ENCODE data around the gene SRPX2.

Gene SRPX2, protein sequence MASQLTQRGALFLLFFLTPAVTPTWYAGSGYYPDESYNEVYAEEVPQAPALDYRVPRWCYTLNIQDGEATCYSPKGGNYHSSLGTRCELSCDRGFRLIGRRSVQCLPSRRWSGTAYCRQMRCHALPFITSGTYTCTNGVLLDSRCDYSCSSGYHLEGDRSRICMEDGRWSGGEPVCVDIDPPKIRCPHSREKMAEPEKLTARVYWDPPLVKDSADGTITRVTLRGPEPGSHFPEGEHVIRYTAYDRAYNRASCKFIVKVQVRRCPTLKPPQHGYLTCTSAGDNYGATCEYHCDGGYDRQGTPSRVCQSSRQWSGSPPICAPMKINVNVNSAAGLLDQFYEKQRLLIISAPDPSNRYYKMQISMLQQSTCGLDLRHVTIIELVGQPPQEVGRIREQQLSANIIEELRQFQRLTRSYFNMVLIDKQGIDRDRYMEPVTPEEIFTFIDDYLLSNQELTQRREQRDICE

DNA sequence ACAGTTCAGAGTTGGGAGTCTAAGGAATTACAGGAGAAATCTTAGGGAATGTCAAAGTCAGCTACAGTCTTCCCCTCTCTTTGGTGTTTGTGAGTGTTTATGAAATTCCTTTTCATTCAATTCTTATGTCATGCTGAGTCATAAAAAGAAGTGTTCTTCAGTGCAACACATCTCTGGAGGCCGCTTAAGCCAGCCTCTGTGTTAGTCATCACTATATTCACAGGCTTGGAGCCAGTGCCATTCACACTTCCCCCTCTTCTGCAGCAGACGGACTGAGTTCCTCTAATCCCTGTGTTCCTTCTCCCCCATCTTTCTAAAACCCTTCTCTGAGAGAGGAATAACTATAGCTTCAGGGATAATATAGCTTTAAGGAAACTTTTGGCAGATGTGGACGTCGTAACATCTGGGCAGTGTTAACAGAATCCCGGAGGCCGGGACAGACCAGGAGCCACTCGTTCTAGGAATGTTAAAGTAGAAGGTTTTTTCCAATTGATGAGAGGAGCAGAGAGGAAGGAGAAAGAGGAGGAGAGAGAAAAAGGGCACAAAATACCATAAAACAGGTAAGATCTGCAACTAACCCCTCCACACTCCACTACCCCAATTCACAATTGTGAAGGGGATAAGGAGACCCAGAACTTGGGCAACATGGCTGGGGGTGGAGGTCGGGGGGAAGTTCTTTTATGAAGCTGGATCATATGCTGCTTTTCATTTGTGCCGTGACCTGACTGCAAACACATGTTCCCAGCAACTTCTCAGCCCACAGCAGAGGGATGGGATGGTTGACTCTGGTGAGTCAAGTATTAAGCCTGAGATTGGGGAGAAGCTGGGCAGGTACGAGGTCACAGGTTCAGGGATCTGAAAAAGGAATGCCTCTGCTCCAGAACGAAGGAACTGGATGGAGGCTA, at the start of gene SRPX2:
Gene SRPX2 (plus strand): TSS at position 244 of the 905 bp plus-strand sequence. CDS start 2,124 bp downstream, outside the sequence.
- DNase-seq (ENCODE audit: low read depth in 2 of 2): no peak

DNA sequence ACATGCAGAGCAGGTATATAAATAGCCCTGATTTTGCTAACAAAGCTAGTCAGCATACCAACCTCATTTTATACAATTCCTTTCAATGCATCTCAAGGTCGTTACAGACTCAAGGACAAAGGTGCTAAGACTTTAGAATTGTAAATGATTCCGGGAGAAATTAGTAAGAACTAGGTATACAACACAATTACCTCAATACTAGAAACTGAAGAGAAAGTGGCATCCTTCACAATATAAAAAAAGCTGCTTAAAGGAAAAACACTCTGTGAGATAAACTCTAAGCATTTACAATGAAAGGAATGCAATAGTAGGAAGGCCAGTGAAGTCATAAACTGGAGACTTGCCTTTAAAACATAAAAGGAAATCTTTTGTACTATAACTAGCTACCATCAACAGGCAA, 47.4 kb upstream of the SRPX2 start:
- no peak for DNase-seq (ENCODE audit: low read depth in 2 of 2)

- DNase-seq (ENCODE audit: low read depth in 2 of 2): no peak
Observed at GRCh38 chrX:100599456-100599855, 44.5 kb upstream of the SRPX2 start.

DNA sequence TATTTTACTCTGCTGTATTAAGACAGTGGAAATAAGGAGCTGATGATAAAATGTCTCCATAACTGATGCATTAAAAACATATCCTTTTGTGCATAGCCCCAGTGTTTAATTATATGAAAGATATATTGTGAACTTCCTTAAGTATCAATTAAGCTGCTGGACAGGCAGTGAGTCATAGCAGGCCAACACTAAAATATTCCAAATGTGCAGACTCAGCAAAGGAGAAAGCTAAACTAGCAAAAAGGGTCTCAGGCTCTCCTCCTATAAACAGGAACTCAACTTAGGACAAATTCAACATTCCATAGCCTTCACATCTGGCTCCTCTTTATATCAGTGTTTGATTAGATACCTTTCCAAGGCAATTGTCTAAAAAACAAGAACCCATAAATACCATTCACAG, 43.7 kb upstream of the SRPX2 start:
- no peak for DNase-seq (ENCODE audit: low read depth in 2 of 2)

GRCh38 chrX:100600758-100601157, 43.2 kb upstream of the SRPX2 start:
- DNase-seq (ENCODE audit: low read depth in 2 of 2): no peak

DNA sequence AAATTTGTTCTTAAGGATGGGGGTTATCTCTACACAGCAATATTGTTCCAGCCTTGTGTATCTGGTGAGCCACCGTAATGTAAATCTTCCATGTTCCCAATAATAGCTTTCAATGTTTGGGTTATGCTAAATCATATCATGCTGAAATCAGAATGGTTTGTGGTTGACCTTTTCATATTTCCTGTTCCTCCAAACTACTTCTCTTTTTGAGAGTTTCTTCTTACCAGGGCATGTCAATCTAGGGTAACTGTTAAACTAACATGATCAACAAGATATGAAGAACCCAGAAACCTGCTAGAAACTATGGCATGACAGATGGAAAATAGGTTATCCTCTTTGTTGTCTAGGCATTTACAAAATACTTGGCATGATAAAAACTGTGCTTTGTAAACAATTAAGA, 37.2 kb upstream of the SRPX2 start:
- no peak for DNase-seq (ENCODE audit: low read depth in 2 of 2)

GRCh38 chrX:100609591-100609990, 34.4 kb upstream of the SRPX2 start:
- DNase-seq (ENCODE audit: low read depth in 2 of 2): no peak

DNA sequence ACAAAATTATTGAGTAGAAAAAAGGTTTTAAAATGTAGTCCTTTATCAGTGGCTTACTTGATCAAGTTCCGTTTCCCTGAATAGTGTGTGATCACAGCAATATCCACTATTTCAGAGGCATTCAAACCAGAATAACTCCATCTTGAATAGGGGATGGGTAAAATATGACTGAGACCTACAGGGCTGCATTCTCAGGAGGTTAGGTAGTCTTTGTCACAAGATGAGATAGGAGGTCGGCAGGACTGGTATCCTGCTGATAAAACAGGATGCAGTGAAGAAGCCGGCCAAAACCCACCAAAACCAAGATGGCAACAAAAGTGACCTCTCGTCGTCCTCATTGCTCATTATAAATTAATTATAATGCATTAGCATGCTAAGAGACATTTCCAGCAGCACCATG, 32.0 kb upstream of the SRPX2 start:
- no peak for DNase-seq (ENCODE audit: low read depth in 2 of 2)

- no peak for DNase-seq (ENCODE audit: low read depth in 2 of 2)
Observed at GRCh38 chrX:100615005-100615404, 29.0 kb upstream of the SRPX2 start.

DNA sequence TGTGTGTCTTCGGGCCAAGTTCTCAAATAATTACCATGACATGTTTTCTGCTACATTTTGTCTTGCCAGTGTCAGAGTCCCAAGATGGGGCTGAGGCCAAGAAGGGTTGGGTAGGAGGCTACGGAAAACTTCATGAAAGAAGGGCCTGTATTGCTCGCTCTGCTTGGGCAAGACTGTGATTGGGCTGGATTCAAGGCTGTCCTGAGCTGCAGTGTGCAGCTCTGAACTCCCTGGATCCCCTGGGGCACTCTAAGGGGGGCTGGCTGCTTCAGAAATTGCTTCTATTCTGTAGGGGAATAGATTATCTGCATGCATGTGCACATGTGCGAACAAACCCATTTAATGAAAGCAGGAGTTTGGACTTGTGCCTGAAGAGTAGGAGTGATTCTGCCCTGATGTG, 21.0 kb upstream of the SRPX2 start:
- DNase-seq (ENCODE audit: low read depth in 2 of 2): no peak

DNA sequence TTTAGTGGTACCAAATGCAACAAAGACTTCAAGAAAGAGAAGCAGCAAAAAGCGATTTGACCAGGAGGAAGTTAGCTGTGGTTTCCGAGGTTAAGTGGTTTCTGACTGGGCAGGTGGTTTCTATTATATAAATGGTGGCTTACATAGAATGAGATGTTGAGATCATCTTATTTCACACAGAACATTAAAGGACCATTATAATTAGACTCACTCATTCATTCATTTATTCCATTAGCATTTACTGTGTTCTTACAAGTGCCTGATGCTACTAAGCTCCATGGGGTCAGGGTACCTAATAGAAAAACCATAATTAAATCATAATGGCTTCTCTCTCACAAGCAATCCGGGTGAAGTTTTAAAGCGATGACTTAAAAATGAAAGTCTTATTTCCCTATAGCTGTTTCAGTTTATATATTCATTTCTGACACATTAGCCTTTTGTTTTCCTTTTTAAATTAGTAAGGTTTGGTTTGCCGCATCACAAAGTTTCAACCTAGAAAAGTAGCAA, 18.0 kb upstream of the SRPX2 start:
- no peak for DNase-seq (ENCODE audit: low read depth in 2 of 2)

DNA sequence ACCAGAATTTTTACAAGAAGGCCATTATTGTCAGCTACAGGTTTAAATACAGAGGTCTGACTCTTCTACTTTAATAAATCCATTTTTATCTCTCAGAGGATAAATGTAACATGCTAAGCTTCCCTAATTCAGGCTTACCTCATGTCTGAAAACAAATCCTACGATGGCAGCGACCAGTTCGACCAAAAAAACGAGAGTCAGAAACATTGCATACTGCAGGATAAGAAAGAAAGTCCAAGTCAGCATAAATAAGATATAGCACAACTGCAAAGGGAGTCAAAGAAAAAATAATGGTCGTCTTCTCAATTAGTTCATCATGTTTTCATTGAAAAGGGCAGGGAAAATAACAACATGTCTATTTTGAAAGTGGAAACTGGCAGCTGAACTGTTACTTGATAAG, 9.0 kb upstream of the SRPX2 start:
- DNase-seq (ENCODE audit: low read depth in 2 of 2): no peak

DNA sequence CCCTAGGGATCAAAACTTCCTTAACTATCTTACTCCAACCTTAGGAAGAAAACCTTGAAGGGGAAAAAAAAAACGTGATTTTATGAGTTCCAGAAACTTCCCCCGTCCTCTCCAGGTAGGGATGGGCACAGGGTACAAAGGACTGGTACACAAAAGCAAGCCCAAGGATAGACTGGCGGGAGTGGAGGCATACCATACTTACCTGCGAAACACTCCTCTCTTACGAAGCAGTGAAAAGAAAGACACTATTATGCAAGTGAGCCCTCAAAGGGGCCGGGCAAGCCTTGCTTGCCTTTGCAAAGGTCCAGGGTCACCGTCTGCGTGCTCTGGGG, 8.0 kb upstream of the SRPX2 start:
- no peak for DNase-seq (ENCODE audit: low read depth in 2 of 2)

DNA sequence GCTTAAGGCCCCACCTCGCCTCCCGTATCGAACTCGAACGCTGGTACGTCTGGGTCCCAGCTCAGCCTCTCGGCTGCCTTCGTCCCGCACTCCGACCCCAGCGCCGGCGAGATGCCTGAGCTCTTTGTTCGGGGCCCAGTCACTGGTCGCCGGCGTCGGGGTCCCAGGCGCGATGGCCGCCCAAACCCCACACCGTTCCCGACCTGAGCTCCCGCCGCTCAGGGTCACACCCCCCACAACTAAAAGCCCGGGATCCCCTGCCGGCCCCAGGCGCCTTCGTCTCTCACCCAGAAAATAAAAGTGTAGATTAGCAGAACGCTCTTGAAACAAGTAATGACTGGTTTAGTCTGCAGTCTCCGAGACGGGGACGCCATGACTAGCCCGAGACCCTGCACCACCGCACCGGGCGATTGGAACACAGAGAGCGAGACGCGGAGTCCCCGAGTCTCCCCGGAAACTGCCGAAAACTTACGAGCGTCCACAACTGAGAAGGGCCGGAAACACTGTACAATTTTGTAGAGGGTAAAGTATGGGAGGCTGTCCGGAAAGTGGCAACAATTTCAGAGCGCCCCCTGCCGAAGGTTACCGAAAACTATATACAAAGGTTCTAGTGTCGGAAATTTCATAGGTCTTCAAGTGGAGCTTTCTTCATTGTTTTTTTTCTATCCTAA, 7.5 kb upstream of the SRPX2 start, which contains the start of gene TSPAN6:
Gene TSPAN6 (minus strand): TSS at position 486 of the 671 bp plus-strand sequence. CDS start 112 bp downstream, at position 374.
- DNase-seq (ENCODE audit: low read depth in 2 of 2): peak; percentile 60 to 65

DNA sequence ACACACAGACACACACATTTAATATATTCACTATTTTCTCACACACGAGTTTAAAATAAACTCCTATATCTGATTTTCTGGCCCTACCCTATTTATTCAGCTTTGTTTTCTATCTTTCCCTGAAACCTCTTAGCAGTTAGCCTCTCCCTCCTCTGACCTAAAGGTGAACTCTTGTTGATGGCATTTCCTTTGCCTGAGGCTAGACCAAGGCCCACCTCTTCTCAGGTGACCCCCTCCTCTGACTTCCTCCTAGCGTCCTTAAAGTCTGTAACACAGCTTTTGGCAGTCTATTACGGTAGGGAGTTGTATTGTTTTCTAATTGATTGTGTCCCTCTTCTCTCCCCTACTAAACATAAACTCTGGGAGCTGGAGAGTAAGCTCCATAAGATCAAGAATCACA, 1.7 kb upstream of the SRPX2 start:
- no peak for DNase-seq (ENCODE audit: low read depth in 2 of 2)

DNA sequence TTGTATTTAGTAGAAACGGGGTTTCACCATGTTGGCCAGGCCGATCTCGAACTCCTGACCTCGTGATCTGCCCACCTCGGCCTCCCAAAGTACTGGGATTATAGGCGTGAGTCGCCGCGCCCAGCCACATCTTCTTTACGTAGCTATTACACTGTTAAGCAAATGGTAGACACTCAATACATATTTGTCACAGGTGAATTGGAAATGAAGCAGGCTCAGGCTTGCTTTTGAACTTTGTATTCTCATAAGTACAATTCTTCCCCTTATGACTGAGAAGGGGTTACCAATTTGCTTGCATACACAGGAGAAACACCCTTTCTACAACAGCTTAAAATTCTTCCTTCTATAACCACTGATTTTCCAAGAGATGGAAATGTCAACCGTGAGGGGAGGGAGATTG, 787 bp upstream of the SRPX2 start:
- no peak for DNase-seq (ENCODE audit: low read depth in 2 of 2)

DNA sequence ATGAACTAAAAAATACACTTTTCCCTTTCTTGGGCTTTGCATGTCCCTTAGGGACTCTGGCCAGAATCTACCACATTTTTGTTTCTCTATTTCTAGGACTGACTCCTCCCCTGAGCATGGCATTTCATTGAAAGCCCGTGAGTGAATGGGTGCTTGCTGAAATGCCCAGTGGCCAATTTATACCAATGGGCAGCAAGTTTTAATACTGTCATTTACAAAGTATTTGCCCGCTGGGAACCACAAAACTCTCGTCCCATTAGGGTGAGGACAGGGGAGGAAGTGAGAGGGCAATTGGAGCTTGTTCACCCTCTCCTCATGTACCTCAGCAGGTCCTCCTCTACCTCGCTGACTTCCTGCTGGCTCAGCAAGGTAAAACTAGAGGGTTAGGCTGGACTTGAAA, 1.1 kb downstream of the SRPX2 start:
- DNase-seq (ENCODE audit: low read depth in 2 of 2): no peak

DNA sequence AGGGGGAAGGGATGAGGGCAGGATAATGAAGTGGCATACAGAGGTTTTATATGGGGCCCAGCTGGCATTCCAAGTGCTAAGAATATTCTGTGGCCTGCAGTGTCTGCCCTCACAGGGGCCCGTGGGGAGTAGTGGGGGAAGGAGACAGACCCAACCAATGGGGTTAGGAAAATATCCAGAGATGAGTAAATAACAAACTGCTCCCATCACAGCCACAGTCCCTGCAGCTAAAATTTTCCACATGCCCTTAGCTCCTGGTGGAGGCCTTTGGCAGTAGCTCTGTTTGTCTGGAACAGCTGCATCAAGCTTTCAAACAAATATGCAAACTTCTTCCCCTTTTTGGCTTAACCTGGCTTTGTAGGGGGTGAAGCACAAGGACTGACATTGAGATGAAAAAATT, 3.1 kb downstream of the SRPX2 start:
- DNase-seq (ENCODE audit: low read depth in 2 of 2): no peak

- DNase-seq (ENCODE audit: low read depth in 2 of 2): no peak
Observed at GRCh38 chrX:100647739-100648138, 3.7 kb downstream of the SRPX2 start.

DNA sequence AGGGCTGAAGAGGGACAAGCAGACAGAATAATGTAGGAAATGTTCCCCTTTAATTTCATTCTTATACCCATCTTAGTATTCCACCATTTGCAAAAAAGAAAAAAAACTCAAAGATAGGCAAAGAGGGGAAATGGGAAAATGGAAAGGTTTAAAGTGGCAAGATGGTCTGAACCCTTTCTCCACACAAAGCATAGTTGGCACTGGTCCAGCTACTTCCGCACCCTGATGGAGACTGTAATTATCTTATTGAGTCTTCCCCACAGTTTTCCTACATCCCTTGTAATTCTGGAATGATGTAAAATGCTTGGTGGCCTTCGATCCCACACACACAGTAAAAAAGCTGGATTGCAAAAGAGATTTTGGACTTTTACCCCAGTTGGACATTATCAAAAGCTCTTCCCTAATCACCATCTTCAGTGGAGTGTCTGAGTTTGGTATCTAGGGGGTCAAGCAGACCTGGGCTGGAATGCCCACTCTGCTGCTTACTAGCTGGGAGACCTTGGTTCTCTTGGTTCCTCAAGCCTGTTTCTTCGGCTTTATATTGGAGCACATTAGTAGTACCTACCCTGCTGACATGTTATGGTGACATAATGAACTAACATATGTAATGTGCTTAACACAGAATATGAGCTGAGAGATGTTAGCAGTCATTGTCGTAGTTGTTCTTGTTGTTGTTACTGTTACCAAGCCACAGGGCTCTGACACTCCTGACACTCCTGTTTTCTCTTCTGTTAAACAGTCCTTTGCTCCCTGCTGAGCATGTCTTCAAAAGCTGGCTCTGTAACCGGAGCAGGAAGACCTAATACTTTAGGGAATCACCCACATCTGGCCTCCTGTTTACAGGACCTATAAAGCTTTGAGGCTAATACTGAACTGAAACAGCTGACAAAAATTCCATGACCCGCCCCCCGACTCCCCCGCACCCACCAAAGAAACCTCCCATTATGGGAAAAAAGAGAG, 4.7 kb downstream of the SRPX2 start:
- DNase-seq (ENCODE audit: low read depth in 2 of 2): no peak

Measured in stimulated activated CD4-positive, alpha-beta T cell treated with anti-CD3 and anti-CD28 coated beads, Interleukin-1b, Interleukin-23, amount 100 ng/mL, for 4 hours (primary cell).